ENCODE measurements around the gene KCNT2.

DNA sequence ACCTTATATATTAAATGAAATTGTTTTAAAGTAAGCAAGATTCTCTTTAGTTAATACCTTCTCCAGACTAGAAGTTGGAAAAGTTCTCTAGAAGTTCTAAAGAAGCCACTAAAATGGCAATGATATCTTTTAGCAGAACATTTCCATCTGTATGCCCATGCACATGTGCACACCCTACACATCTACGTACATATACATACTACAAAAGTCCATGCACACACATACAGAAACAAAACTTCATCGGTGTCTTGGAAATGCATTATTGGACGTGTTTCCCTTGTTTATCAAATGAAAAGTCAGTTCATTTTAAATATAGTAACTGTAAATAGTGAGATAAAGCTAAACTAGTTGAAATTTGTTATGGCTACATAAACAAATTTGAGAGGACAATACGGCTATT, 114.4 kb downstream of the KCNT2 start:
- no peak for TF ChIP-seq CEBPB (IDR thresholded peaks at IDR 0.05)
- no peak for TF ChIP-seq EP300 (IDR thresholded peaks at IDR 0.05; ENCODE audit: borderline replicate concordance)
- TF ChIP-seq REST (IDR thresholded peaks at IDR 0.05; ENCODE audit: low read depth), result no peak
- TF ChIP-seq TAF1 (IDR thresholded peaks at IDR 0.05; ENCODE audit: low read depth), result no peak
- TF ChIP-seq YY1 (IDR thresholded peaks at IDR 0.05; ENCODE audit: low read depth), result no peak
- TF ChIP-seq TEAD4 (IDR thresholded peaks at IDR 0.05), result no peak
- TF ChIP-seq USF1 (IDR thresholded peaks at IDR 0.05), result no peak
- TF ChIP-seq, protein P1, sequence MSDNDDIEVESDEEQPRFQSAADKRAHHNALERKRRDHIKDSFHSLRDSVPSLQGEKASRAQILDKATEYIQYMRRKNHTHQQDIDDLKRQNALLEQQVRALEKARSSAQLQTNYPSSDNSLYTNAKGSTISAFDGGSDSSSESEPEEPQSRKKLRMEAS (IDR thresholded peaks at IDR 0.05), result no peak
- no peak for TF ChIP-seq NFIC (IDR thresholded peaks at IDR 0.05)
- TF ChIP-seq RAD21 (IDR thresholded peaks at IDR 0.05; ENCODE audit: low read depth), result no peak
- no peak for TF ChIP-seq CREB1 (IDR thresholded peaks at IDR 0.05; ENCODE audit: low read depth)
- no peak for TF ChIP-seq TCF12 (IDR thresholded peaks at IDR 0.05; ENCODE audit: low read depth)
- no peak for TF ChIP-seq ZBTB7A (IDR thresholded peaks at IDR 0.05; ENCODE audit: low read depth)
- TF ChIP-seq FOXM1 (IDR thresholded peaks at IDR 0.05; ENCODE audit: borderline replicate concordance, low read depth), result no peak
